Endodermal cell (in vitro differentiated cells): Measurements from ENCODE around the gene ACVR1B. TPM values are rescaled to one million over a fixed set of nuclear protein-coding genes. Genes with fewer than 3 reads are reported as not detected.

Experiments
- DNase-seq: peaks from one replicate; pipeline ENCODE4 v3.0.0-alpha.2; 2017
- H3K27ac ChIP-seq: 2 replicates; pipeline ENCODE4 v1.5.1; 2013; ENCODE audit warnings: mild to moderate bottlenecking, low read depth, low read length, moderate library complexity
- H3K27me3 ChIP-seq: 2 replicates; pipeline ENCODE4 v1.6.1; 2013; ENCODE audit warnings: mild to moderate bottlenecking, low read length, moderate library complexity; ENCODE audit not compliant: insufficient read depth, control insufficient read depth, poor library complexity, severe bottlenecking
- H3K36me3 ChIP-seq: 2 replicates; pipeline ENCODE4 v1.7.0; 2013; ENCODE audit warnings: mild to moderate bottlenecking, low read length, moderate library complexity; ENCODE audit not compliant: control insufficient read depth, insufficient read depth
- H3K4me1 ChIP-seq: one replicate; pipeline ENCODE4 v1.7.0; 2013; ENCODE audit warnings: low read length; ENCODE audit not compliant: control insufficient read depth, insufficient read depth
- H3K4me3 ChIP-seq: 2 replicates; pipeline ENCODE4 v1.5.1; 2013; ENCODE audit warnings: mild to moderate bottlenecking, low read length, moderate library complexity
- H3K9ac ChIP-seq: 2 replicates; pipeline ENCODE4 v1.6.1; 2013; ENCODE audit warnings: mild to moderate bottlenecking, low read length, moderate library complexity; ENCODE audit not compliant: poor library complexity, severe bottlenecking; ENCODE audit errors: extremely low read depth
- H3K9me3 ChIP-seq: 2 replicates; pipeline ENCODE4 v1.6.1; 2013; ENCODE audit warnings: mild to moderate bottlenecking, low read length, moderate library complexity; ENCODE audit not compliant: control insufficient read depth
- H3K27ac Mint-ChIP-seq: 2 replicates; pipeline ENCODE4 v1.8.0; 2020; ENCODE audit warnings: mixed read lengths
- H3K27me3 Mint-ChIP-seq: 2 replicates; pipeline ENCODE4 v1.8.0; 2021; ENCODE audit warnings: mild to moderate bottlenecking, mixed read lengths; ENCODE audit not compliant: insufficient read depth
- H3K36me3 Mint-ChIP-seq: 2 replicates; pipeline ENCODE4 v1.8.0; 2020; ENCODE audit warnings: low read depth, mixed read lengths
- H3K4me1 Mint-ChIP-seq: 2 replicates; pipeline ENCODE4 v1.8.0; 2020; ENCODE audit warnings: mixed read lengths
- H3K4me3 Mint-ChIP-seq: 2 replicates; pipeline ENCODE4 v1.8.0; 2020; ENCODE audit warnings: mild to moderate bottlenecking, moderate library complexity, mixed read lengths
- H3K9me3 Mint-ChIP-seq: 2 replicates; pipeline ENCODE4 v1.8.0; 2020; ENCODE audit warnings: mild to moderate bottlenecking, mixed read lengths
- WGBS, 2 experiments: methylation state at CpG; one replicate each; pipeline versions ENCODE4 v1.1.5 to v1.1.7; 2013; ENCODE audit warnings: missing lambda C conversion rate in 2 of 2, mixed read lengths in 1 of 2; ENCODE audit not compliant: insufficient coverage in 1 of 2, insufficient read length in 1 of 2; 5-methylcytosine and 5-hydroxymethylcytosine counted together
- total RNA-seq, 2 donors: library from RNA; stranded (reverse); fragmentation: NEBNext Ultra II Directional in 1 of 2; extraction: Animal tissue kit (Norgen Biotek cat#: 25700) in 1 of 2; gene quantifications; 2 replicates in 1 of 2; 3 replicates in 1 of 2; pipeline ENCODE4 v1.2.1, GENCODE V29; 2021
- TF ChIP-seq, protein P1 (sequence below): fragments of 200-600 bp; sonication (generic); conservative IDR thresholded peaks from 2 replicates; pipeline ENCODE4 v1.5.0; 2021; ENCODE audit warnings: antibody characterized with exemption, mild to moderate bottlenecking

ACVR1B gene
- total RNA-seq, 2 donors from 2014 or later: 48.6 to 59.3 TPM

DNA sequence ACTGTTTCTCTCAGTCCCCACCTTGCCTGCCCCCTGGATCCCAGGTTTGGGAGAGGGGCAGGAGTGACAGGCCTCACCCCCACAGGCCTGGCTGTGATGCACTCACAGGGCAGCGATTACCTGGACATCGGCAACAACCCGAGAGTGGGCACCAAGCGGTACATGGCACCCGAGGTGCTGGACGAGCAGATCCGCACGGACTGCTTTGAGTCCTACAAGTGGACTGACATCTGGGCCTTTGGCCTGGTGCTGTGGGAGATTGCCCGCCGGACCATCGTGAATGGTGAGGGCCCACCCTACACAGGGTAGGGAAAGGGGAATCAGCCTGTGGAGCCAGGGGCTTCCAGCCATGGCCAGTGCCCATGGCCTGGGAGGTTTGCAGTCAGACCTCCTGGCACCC lies 35.5 kb upstream of the ACVR1B start:
- H3K9ac ChIP-seq: no peak overlapping the region
- no peak for DNase-seq
- no peaks in the 10 kb centered on the region for H3K9me3 Mint-ChIP-seq
- H3K27me3 Mint-ChIP-seq: peaks cover 24% of the 10 kb centered on the region
- peaks cover 15% of the 10 kb centered on the region for H3K4me1 Mint-ChIP-seq
- no peak overlapping the region for H3K27ac Mint-ChIP-seq
- no peaks in the 10 kb centered on the region for H3K36me3 ChIP-seq
- H3K27me3 ChIP-seq: no peaks in the 10 kb centered on the region
- no peak overlapping the region for H3K4me3 Mint-ChIP-seq
- TF ChIP-seq, protein P1, sequence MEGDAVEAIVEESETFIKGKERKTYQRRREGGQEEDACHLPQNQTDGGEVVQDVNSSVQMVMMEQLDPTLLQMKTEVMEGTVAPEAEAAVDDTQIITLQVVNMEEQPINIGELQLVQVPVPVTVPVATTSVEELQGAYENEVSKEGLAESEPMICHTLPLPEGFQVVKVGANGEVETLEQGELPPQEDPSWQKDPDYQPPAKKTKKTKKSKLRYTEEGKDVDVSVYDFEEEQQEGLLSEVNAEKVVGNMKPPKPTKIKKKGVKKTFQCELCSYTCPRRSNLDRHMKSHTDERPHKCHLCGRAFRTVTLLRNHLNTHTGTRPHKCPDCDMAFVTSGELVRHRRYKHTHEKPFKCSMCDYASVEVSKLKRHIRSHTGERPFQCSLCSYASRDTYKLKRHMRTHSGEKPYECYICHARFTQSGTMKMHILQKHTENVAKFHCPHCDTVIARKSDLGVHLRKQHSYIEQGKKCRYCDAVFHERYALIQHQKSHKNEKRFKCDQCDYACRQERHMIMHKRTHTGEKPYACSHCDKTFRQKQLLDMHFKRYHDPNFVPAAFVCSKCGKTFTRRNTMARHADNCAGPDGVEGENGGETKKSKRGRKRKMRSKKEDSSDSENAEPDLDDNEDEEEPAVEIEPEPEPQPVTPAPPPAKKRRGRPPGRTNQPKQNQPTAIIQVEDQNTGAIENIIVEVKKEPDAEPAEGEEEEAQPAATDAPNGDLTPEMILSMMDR: no peak
- H3K4me3 ChIP-seq: no peak overlapping the region
- H3K4me1 ChIP-seq: peaks cover 6% of the 10 kb centered on the region
- WGBS, 2 experiments: 95 to 98% methylated on average over 8 to 11 of the region's 11 CpGs
- no peaks in the 10 kb centered on the region for H3K9me3 ChIP-seq
- H3K27ac ChIP-seq: no peak overlapping the region
- no peaks in the 10 kb centered on the region for H3K36me3 Mint-ChIP-seq

DNA sequence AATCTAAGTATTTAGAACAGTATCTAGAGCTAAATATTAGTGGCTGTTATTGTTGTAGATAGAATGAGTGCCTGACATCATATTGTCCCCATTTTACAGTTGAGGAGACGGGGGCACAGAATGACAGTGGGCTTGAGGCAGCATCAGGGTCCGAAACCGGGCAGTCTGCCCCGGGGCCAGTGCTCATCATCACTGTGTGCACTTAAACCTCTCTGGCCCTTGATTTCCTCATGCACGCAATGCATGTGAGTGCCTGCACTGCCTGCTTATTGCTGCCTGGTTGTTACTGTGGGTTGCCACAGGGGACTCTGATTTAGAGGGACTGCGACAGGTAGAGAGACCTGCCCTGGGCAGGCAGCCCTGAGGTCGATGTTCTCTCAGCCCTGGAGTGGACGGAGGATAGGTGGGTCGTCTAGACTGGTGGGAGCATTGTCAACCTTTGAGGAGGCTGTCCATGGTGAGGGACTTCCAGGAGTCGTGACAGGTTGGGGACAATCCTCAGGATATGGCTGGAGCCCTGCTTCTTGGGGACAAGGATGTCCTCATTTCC lies 34.4 kb upstream of the ACVR1B start:
- Mint-ChIP-seq H3K9me3 (no peaks in the 10 kb centered on the region), H3K4me3 (no peak overlapping the region), H3K27me3 (peaks cover 14% of the 10 kb centered on the region), H3K4me1 (peaks cover 20% of the 10 kb centered on the region), H3K27ac (no peak overlapping the region), H3K36me3 (no peaks in the 10 kb centered on the region)
- Histone ChIP-seq H3K36me3 (no peaks in the 10 kb centered on the region), H3K27ac (no peak overlapping the region), H3K27me3 (no peaks in the 10 kb centered on the region), H3K4me1 (peaks cover 6% of the 10 kb centered on the region), H3K4me3 (no peak overlapping the region), H3K9me3 (no peaks in the 10 kb centered on the region), H3K9ac (no peak overlapping the region)
- DNase-seq: no peak
- TF ChIP-seq, protein P1: no peak
- WGBS, 2 experiments: 91 to 100% methylated on average over 8 to 10 of the region's 10 CpGs

DNA sequence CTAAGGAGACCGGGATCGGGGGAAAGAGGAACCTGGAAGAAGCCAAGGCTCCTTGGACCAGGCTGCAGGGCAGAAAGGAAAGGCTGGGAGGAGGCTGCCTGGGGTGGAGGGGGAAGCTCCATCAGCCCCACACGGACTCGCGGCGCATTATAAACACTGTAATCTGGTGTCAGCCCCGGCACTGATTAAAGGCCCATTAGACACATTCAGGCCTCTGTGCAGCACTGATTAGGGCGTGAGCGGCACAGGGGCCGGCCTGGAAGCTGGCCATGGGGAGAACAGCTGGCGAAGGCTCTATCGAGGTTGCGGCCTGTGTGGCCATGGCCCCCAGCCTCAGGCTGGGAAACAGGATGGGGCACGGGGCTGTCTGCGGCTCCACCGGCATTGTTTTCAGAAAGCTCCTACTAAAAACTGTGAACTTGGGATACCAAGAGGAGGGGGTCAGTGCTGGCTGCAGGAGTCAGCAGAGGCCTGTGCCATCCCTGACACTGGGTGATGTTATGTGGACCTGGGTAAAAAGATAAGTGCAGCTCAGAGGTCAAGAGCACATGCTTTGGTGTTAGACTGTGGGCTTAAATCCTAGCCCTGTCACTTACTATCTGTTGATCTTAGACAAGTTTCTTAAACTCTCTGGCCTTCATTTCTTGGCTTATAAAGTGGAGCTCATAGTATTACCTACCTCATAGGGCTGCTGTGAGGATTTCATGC lies 33.6 kb upstream of the ACVR1B start:
- Mint-ChIP-seq H3K27ac (no peak overlapping the region), H3K36me3 (no peaks in the 10 kb centered on the region), H3K4me1 (peaks cover 21% of the 10 kb centered on the region), H3K9me3 (no peaks in the 10 kb centered on the region), H3K27me3 (peaks cover 14% of the 10 kb centered on the region), H3K4me3 (no peak overlapping the region)
- Histone ChIP-seq H3K4me3 (no peak overlapping the region), H3K4me1 (peaks cover 6% of the 10 kb centered on the region), H3K27ac (no peak overlapping the region), H3K36me3 (no peaks in the 10 kb centered on the region), H3K9me3 (no peaks in the 10 kb centered on the region), H3K27me3 (no peaks in the 10 kb centered on the region), H3K9ac (no peak overlapping the region)
- TF ChIP-seq, protein P1: no peak
- WGBS, 2 experiments: 91 to 100% methylated on average over 3 to 16 of the region's 16 CpGs
- DNase-seq: peak; percentile 53
